Smooth muscle cell (in vitro differentiated cells): ENCODE measurements around the gene WDR27. TPM values are rescaled to one million over a fixed set of nuclear protein-coding genes. Genes with fewer than 3 reads are reported as not detected.

ENCODE experiments used
- DNase-seq: peaks from one replicate; lab custom pipeline; 2025; ENCODE audit not compliant: unreplicated experiment; lab: John Stamatoyannopoulos, UW
- H2AFZ ChIP-seq: fragments of 200-600 bp; sonication (generic); 2 replicates; pipeline ENCODE4 v1.6.0; 2016; ENCODE audit warnings: antibody characterized with exemption, low read depth, mild to moderate bottlenecking
- H3F3A ChIP-seq: fragments of 200-600 bp; sonication (generic); 2 replicates; pipeline ENCODE4 v1.6.0; 2017; ENCODE audit warnings: antibody characterized with exemption, low read depth
- H3K27ac ChIP-seq: fragments of 200-600 bp; sonication (generic); 2 replicates; pipeline ENCODE4 v1.5.1; 2016; ENCODE audit warnings: low read depth, mild to moderate bottlenecking
- H3K27me3 ChIP-seq: fragments of 200-600 bp; sonication (generic); 2 replicates; pipeline ENCODE4 v1.6.1; 2016; ENCODE audit warnings: low read depth, mild to moderate bottlenecking
- H3K36me3 ChIP-seq: fragments of 200-600 bp; sonication (generic); 2 replicates; pipeline ENCODE4 v1.5.1; 2016; ENCODE audit warnings: low read depth
- H3K4me1 ChIP-seq: fragments of 200-600 bp; sonication (generic); 2 replicates; pipeline ENCODE4 v1.5.1; 2016; ENCODE audit warnings: low read depth
- H3K4me2 ChIP-seq: fragments of 200-600 bp; sonication (generic); 2 replicates; pipeline ENCODE4 v1.6.0; 2016; ENCODE audit warnings: mild to moderate bottlenecking
- H3K4me3 ChIP-seq: fragments of 200-600 bp; sonication (generic); 2 replicates; pipeline ENCODE4 v1.5.1; 2016; ENCODE audit warnings: mild to moderate bottlenecking
- H3K79me2 ChIP-seq: fragments of 200-600 bp; sonication (generic); 2 replicates; pipeline ENCODE4 v1.6.0; 2016; ENCODE audit warnings: low read depth, mild to moderate bottlenecking
- H3K9ac ChIP-seq: fragments of 200-600 bp; sonication (generic); 2 replicates; pipeline ENCODE4 v1.6.0; 2016; ENCODE audit warnings: low read depth
- H3K9me3 ChIP-seq: fragments of 200-600 bp; sonication (generic); replicated peaks from 2 replicates; pipeline ENCODE4 v1.5.1; 2016; ENCODE audit warnings: low read depth
- H4K20me1 ChIP-seq: fragments of 200-600 bp; sonication (generic); 2 replicates; pipeline ENCODE4 v1.6.0; 2016; ENCODE audit warnings: low read depth
- WGBS: methylation state at CpG from one replicate; pipeline ENCODE4 v1.1.7; 2016; ENCODE audit warnings: low lambda C conversion rate; 5-methylcytosine and 5-hydroxymethylcytosine counted together
- polyA plus RNA-seq: library from polyadenylated mRNA; unstranded; fragments of >200 nt; fragmentation: Nextera tagmentation; extraction: Ambion mirVana; gene quantifications from 2 replicates; pipeline ENCODE4 v1.2.1, GENCODE V29; 2016
- total RNA-seq: library from RNA; depleted of rRNA; stranded (reverse); fragments of >200 nt; gene quantifications from 2 replicates; pipeline ENCODE4 v1.2.3, GENCODE V29; 2014
- TF ChIP-seq, protein P1 (sequence below): fragments of 200-600 bp; sonication (generic); IDR thresholded peaks from 2 replicates; pipeline ENCODE4 v1.5.1; 2017; ENCODE audit warnings: borderline replicate concordance, mild to moderate bottlenecking, antibody characterized with exemption; ENCODE audit not compliant: insufficient read depth, poor library complexity, severe bottlenecking

The WDR27 gene
- total and polyA plus RNA-seq, 2 experiments from 2014 or later: 26.0 to 47.0 TPM

DNA sequence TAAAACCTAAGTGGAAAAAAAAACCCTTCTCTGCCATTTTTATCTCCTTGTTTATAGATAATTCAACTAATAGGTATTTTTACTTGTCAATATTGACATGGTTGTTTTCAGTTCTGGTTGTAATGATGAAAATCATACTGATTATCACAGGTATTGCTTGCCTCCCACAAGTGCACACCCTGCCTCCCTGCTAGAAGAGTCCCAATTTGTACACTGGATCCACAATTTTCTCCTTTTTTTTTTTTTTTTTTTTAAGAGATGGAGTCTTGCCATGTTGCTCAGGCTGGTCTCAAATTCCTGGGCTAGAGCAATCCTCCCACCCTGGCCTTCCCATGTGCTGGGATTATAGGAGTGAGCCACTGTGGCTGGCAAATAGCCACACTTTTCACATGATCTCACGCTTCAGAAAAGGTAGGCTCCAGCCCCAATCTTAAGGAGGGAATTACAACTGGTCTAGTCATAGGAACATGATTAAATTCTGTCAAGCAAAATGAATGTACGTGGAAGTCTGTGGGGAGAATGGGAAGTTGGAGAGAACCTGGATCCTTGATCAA, 37.2 kb upstream of the WDR27 start:
- no peak for DNase-seq
- H2AFZ ChIP-seq: no peak overlapping the region
- 89% methylated on average over 2 of the region's 2 CpGs for WGBS

DNA sequence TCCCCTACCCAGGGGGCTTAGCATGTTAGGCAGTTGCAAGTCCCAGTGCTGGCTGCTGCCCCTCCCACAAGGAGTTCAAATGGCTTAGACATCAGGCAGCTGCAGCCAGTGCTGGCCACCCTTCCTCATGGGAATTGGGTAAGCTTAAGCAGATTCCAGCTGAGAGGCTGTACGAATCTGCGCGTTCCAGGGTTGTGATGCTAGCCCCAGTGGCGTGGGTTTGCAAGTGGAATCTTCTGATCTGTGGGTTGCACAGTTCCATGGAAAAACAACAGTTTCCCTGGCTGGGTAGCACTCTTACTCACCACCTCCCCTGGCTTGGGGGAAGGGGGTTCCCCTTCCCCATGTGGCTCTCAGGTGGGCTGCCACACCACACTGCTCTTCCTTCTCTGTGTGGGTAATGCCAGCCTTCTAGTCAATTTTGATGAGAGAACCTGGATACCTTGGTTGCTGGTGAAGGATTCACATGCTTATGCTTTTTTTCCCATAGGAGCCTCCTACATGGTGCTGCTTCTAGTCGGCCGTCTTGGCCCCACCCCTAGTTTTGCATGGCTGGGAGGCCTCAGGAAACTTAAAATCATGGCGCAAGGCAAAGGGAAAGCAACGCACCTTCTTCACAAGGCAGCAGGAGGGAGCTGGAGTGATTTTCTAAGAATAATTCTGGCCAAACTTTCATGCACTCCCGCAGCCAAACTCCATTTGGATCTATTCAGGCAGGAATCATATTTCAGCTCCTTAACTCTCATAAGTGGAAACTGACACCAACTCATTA, 36.6 kb upstream of the WDR27 start:
- H3K79me2 ChIP-seq: no peaks in the 10 kb centered on the region
- no peak overlapping the region for H3K27ac ChIP-seq
- no peak overlapping the region for H2AFZ ChIP-seq
- no peaks in the 10 kb centered on the region for H3K4me1 ChIP-seq
- TF ChIP-seq, protein P1, sequence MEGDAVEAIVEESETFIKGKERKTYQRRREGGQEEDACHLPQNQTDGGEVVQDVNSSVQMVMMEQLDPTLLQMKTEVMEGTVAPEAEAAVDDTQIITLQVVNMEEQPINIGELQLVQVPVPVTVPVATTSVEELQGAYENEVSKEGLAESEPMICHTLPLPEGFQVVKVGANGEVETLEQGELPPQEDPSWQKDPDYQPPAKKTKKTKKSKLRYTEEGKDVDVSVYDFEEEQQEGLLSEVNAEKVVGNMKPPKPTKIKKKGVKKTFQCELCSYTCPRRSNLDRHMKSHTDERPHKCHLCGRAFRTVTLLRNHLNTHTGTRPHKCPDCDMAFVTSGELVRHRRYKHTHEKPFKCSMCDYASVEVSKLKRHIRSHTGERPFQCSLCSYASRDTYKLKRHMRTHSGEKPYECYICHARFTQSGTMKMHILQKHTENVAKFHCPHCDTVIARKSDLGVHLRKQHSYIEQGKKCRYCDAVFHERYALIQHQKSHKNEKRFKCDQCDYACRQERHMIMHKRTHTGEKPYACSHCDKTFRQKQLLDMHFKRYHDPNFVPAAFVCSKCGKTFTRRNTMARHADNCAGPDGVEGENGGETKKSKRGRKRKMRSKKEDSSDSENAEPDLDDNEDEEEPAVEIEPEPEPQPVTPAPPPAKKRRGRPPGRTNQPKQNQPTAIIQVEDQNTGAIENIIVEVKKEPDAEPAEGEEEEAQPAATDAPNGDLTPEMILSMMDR: no peak
- H3K27me3 ChIP-seq: peaks cover 10% of the 10 kb centered on the region
- H3K4me2 ChIP-seq: no peak overlapping the region
- DNase-seq: no peak
- 82% methylated on average over 9 of the region's 9 CpGs for WGBS
- H4K20me1 ChIP-seq: no peaks in the 10 kb centered on the region
- H3K4me3 ChIP-seq: no peak overlapping the region
- no peaks in the 10 kb centered on the region for H3F3A ChIP-seq
- H3K9ac ChIP-seq: no peak overlapping the region
- no peaks in the 10 kb centered on the region for H3K9me3 ChIP-seq
- H3K36me3 ChIP-seq: no peaks in the 10 kb centered on the region

More for the DNA sequence above, 37.2 kb upstream of the WDR27 start:
- no peaks in the 10 kb centered on the region for H3K4me1 ChIP-seq
- H3K27me3 ChIP-seq: peaks cover 6% of the 10 kb centered on the region
- no peaks in the 10 kb centered on the region for H3K79me2 ChIP-seq
- no peaks in the 10 kb centered on the region for H3K36me3 ChIP-seq
- no peaks in the 10 kb centered on the region for H3F3A ChIP-seq
- no peaks in the 10 kb centered on the region for H3K9me3 ChIP-seq
- no peak overlapping the region for H3K27ac ChIP-seq
- TF ChIP-seq, protein P1: no peak
- H3K4me2 ChIP-seq: no peak overlapping the region
- H3K4me3 ChIP-seq: no peak overlapping the region
- H4K20me1 ChIP-seq: no peaks in the 10 kb centered on the region
- no peak overlapping the region for H3K9ac ChIP-seq

DNA sequence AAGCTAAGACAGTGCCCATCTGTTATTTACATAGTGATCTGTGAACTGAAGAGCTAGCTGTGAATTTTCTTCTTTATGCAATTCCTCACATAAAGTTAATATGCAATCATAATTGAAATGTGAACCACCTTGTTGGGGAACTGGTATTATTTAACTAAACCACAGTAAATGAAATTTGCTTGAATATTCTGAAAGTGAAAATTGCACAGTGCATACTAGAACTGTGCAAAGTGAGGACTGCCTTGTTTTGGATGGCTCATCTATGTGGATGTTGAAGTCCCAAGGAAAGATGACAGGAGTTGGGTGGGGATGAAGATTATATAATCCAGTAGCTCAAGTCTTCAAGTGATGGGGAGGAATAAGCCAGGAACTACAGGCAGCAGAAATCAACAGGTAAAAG, 28.1 kb upstream of the WDR27 start:
- H3K4me1 ChIP-seq: peaks cover 6% of the 10 kb centered on the region
- H2AFZ ChIP-seq: no peak overlapping the region
- H3F3A ChIP-seq: no peaks in the 10 kb centered on the region
- no peak overlapping the region for H3K27ac ChIP-seq
- H4K20me1 ChIP-seq: no peaks in the 10 kb centered on the region
- H3K27me3 ChIP-seq: peaks cover 6% of the 10 kb centered on the region
- no peak overlapping the region for H3K9ac ChIP-seq
- DNase-seq: no peak
- H3K4me3 ChIP-seq: no peak overlapping the region
- H3K79me2 ChIP-seq: no peaks in the 10 kb centered on the region
- H3K4me2 ChIP-seq: no peak overlapping the region
- H3K36me3 ChIP-seq: no peaks in the 10 kb centered on the region
- no peaks in the 10 kb centered on the region for H3K9me3 ChIP-seq
- TF ChIP-seq, protein P1: no peak

DNA sequence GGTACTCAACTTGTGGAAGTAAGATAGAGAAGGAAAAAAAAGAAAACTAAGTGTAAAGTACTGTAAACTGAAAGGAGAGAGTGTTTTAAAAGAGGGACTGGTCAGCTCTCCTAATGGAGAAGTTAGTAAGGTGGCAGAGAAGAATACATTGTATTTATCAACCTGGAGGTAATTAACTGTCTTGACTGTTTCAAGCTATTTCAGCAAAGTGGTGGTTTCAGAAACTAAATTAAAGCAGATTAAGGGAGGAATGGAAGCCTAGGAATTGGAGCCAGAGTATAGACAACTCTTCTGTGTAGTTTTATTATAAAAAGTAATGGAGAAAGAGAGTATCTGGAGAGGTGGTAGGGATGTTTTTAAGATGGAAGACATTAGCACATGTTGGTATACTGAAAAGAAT, 25.1 kb upstream of the WDR27 start:
- no peak overlapping the region for H3K27ac ChIP-seq
- no peak overlapping the region for H3K4me2 ChIP-seq
- DNase-seq: no peak
- no peaks in the 10 kb centered on the region for H3K9me3 ChIP-seq
- no peak overlapping the region for H3K4me3 ChIP-seq
- H3F3A ChIP-seq: peaks cover 3% of the 10 kb centered on the region
- H2AFZ ChIP-seq: no peak overlapping the region
- peaks cover 7% of the 10 kb centered on the region for H3K79me2 ChIP-seq
- TF ChIP-seq, protein P1: no peak
- no peaks in the 10 kb centered on the region for H3K36me3 ChIP-seq
- peaks cover 15% of the 10 kb centered on the region for H3K4me1 ChIP-seq
- peaks cover 13% of the 10 kb centered on the region for H4K20me1 ChIP-seq
- no peaks in the 10 kb centered on the region for H3K27me3 ChIP-seq
- H3K9ac ChIP-seq: no peak overlapping the region
